Spleen (tissue), 11 donors: ENCODE data around the gene PDCD11. TPM values are rescaled to one million over a fixed set of nuclear protein-coding genes. Genes with fewer than 3 reads are reported as not detected.

Experiments used
- DNase-seq: peaks from one replicate; pipeline ENCODE4 v3.0.0-alpha.2; 2020
- H3K27ac ChIP-seq, 8 donors: fragments of 200-600 bp; sonication (generic) in 7 of 8; 1 replicate in 4 of 8; 2 replicates in 4 of 8; pipeline versions ENCODE4 v1.5.0 to v1.8.0; 2016 to 2021; ENCODE audit warnings: inconsistent platforms in 4 of 8, mild to moderate bottlenecking in 4 of 8, moderate library complexity in 1 of 8
- H3K27me3 ChIP-seq, 7 donors: fragments of 200-600 bp; sonication (generic) in 6 of 7; replicated peaks in 1 of 7; 1 replicate in 4 of 7; 2 replicates in 3 of 7; pipeline versions ENCODE4 v1.5.0 to v1.8.0; 2016 to 2021; ENCODE audit warnings: inconsistent platforms in 3 of 7, mild to moderate bottlenecking in 1 of 7
- H3K36me3 ChIP-seq, 6 donors: fragments of 200-600 bp; sonication (generic) in 5 of 6; 1 replicate in 4 of 6; 2 replicates in 2 of 6; pipeline versions ENCODE4 v1.5.0 to v1.8.0; 2016 to 2021; ENCODE audit warnings: inconsistent platforms in 2 of 6
- H3K4me1 ChIP-seq, 6 donors: fragments of 200-600 bp; sonication (generic) in 5 of 6; 1 replicate in 3 of 6; 2 replicates in 3 of 6; pipeline versions ENCODE4 v1.5.0 to v1.8.0; 2016 to 2021; ENCODE audit warnings: inconsistent platforms in 3 of 6
- H3K4me3 ChIP-seq, 8 donors: fragments of 200-600 bp; sonication (generic) in 7 of 8; 1 replicate in 4 of 8; 2 replicates in 4 of 8; pipeline versions ENCODE4 v1.5.0 to v1.8.0; 2016 to 2021; ENCODE audit warnings: inconsistent platforms in 4 of 8, mild to moderate bottlenecking in 4 of 8, moderate library complexity in 2 of 8
- H3K9me3 ChIP-seq, 8 donors: fragments of 200-600 bp; sonication (generic) in 7 of 8; 1 replicate in 4 of 8; 2 replicates in 4 of 8; pipeline versions ENCODE4 v1.5.0 to v1.8.0; 2016 to 2021; ENCODE audit warnings: inconsistent platforms in 4 of 8
- POLR2A ChIP-seq, 3 donors: fragments of 450-650 bp; IDR thresholded peaks; one replicate each; pipeline ENCODE4 v1.5.1; 2017; ENCODE audit warnings: antibody characterized with exemption in 3 of 3, mild to moderate bottlenecking in 1 of 3
- POLR2AphosphoS5 ChIP-seq, 3 donors: sonication (generic); formaldehyde crosslinking; IDR thresholded peaks; one replicate each; pipeline ENCODE4 v1.5.1; 2017; ENCODE audit warnings: antibody characterized with exemption in 3 of 3
- WGBS, 5 donors: extraction: QIAGEN DNeasy Blood & Tissue Kit in 3 of 5; methylation state at CpG; one replicate each; pipeline versions ENCODE4 v1.1.5 to v1.1.7; 2013 to 2018; 5-methylcytosine and 5-hydroxymethylcytosine counted together
- intact Hi-C: fragments of 100-400 bp; cut with DNase I; formaldehyde crosslinking; loops from one replicate; pipeline ENCODE4 v1.15.0; 2023; ENCODE audit warnings: low total_unique reads
- polyA plus RNA-seq, 3 donors: library from polyadenylated mRNA; stranded (reverse); fragments of 200-250 nt; gene quantifications; one replicate each; pipeline ENCODE4 v1.2.1, GENCODE V29; 2013
- total RNA-seq, 7 donors: library from RNA; depleted of rRNA in 3 of 7; stranded (reverse); fragments of >200 nt in 3 of 7; fragmentation: NEBNext Ultra II Directional in 4 of 7; extraction: Animal tissue kit (Norgen Biotek cat#: 25700) in 4 of 7; gene quantifications; one replicate each; pipeline versions ENCODE4 v1.1.0 to v1.2.1, GENCODE V29; 2016 to 2021
- TF ChIP-seq, protein P1 (sequence below), 11 experiments: fragments of 200-600 bp in 7 of 11; fragments of 450-650 bp in 4 of 11; sonication (generic) in 4 of 11; IDR thresholded peaks in 8 of 11; conservative IDR thresholded peaks in 3 of 11; 1 replicate in 7 of 11; 2 replicates in 4 of 11; pipeline versions ENCODE4 v1.4.0 to v1.8.0; 2016 to 2021; ENCODE audit warnings: antibody characterized with exemption in 11 of 11, inconsistent platforms in 4 of 11, mild to moderate bottlenecking in 1 of 11
- donor health status: healthy with polysubstance abuse.
- donor health status: DM: no; HTN: no; CAD: no; lungs with moderate emphysema.
- donor health status: DM: no; HTN: no; CAD: no.
- donor health status: Bipolar disorder and iron deficiency.
- donor health status: healthy.
- donor health status: DM: no; HTN: no; CAD: no.
- donor health status: DM: yes; HTN: yes; CAD: no.

Gene PDCD11
- total and polyA plus RNA-seq, 10 donors = 13.9 to 41.9 (median 22.7) TPM

DNA sequence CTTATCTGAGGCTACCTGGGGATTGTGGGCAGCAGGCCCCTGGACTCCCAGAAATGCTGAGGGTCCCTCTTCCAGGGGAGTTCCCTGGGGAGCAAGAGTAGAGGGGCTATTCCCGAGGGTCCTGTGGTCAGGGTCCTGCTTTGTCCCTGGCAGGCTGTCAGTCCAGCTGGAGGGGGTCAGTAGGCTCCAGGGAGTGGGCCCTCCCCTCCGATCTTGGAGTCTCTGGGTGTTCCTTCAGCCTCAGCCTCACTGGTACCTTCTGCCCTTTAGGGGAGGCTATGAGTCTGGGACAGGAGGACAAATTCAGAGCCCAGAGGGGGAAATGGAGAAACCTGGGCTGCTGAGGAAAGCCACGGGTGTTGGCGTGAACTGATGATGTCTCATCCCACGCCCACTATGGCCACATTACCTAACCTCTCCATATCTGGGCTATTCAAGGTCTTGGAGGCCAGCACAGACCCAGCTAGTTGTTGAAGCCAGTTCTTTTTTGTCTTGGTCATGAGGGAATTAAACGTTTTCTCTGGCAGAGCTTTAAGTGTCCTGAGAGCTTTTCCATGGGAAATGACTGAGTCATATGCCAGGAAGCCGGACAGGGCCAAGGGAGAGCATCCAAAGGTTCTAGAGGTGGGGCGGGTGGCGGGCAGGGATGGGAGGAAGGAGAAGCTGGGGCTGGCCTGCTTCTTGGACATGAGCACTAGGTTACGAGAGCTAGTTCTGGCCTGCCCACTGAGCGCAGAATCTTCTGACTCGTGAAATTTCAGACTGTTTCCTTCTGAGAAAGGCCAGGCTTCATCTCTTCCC, 49.5 kb downstream of the PDCD11 start:
- H3K4me3 ChIP-seq = no peak overlapping the region
- WGBS, 5 donors = 54 to 70% (median 67%) methylated on average over 12 of the region's 12 CpGs
- TF ChIP-seq POLR2AphosphoS5 (IDR thresholded peaks at IDR 0.05) = peak in 2 of 3 donors; percentile 41 to 61
- TF ChIP-seq POLR2A (IDR thresholded peaks at IDR 0.05) = no peak
- H3K4me1 ChIP-seq = peaks cover 47 to 80% (median 71%) of the 10 kb centered on the region in 6 donors
- H3K27me3 ChIP-seq = no peaks in the 10 kb centered on the region
- peaks cover 2 to 97% (median 73%) of the 10 kb centered on the region in 6 donors for H3K36me3 ChIP-seq
- intact Hi-C loops = no loop called here
- no peak for DNase-seq
- peak overlapping the region; percentile 35 to 92 (median 81) for H3K27ac ChIP-seq
- no peaks in the 10 kb centered on the region for H3K9me3 ChIP-seq

DNA sequence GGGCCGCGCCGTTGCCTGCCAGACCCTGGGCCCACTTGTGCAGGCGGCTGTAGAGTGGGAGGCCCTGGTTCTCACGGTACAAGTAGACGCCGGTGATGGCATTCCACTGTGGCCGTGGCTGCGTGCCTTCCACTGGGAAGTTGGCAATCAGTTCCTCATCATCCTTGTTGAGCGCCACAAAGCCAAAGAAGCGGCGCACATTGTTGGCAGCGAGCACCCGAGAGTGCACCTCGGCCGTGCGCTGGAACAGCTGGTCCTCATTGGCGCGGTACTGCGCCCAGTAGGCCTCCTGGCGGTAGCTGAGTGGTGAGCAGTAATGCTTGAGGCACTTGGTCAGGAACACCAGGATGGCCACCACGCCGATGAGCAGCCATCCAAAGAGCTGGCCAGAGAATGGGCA, 50.8 kb downstream of the PDCD11 start:
- peak; percentile 7 to 74 (median 36) for TF ChIP-seq POLR2AphosphoS5 (IDR thresholded peaks at IDR 0.05)
- TF ChIP-seq, protein P1, sequence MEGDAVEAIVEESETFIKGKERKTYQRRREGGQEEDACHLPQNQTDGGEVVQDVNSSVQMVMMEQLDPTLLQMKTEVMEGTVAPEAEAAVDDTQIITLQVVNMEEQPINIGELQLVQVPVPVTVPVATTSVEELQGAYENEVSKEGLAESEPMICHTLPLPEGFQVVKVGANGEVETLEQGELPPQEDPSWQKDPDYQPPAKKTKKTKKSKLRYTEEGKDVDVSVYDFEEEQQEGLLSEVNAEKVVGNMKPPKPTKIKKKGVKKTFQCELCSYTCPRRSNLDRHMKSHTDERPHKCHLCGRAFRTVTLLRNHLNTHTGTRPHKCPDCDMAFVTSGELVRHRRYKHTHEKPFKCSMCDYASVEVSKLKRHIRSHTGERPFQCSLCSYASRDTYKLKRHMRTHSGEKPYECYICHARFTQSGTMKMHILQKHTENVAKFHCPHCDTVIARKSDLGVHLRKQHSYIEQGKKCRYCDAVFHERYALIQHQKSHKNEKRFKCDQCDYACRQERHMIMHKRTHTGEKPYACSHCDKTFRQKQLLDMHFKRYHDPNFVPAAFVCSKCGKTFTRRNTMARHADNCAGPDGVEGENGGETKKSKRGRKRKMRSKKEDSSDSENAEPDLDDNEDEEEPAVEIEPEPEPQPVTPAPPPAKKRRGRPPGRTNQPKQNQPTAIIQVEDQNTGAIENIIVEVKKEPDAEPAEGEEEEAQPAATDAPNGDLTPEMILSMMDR (IDR thresholded peaks at IDR 0.05 in 8 of 11, conservative IDR thresholded peaks at IDR 0.05 in 3 of 11) = no peak
- no peaks in the 10 kb centered on the region for H3K9me3 ChIP-seq
- no peak overlapping the region for H3K4me3 ChIP-seq
- 93 to 98% (median 96%) methylated on average over 12 to 23 of the region's 23 CpGs for WGBS, 5 donors
- peak overlapping the region in 6 of 8 donors; percentile 74 to 92 (median 88) for H3K27ac ChIP-seq
- DNase-seq = no peak
- peaks cover 0 to 7% (median 0%) of the 10 kb centered on the region in 7 donors for H3K27me3 ChIP-seq
- H3K36me3 ChIP-seq = peaks cover 2 to 84% (median 65%) of the 10 kb centered on the region in 6 donors
- intact Hi-C loops = no loop called here
- peaks cover 47 to 93% (median 81%) of the 10 kb centered on the region in 6 donors for H3K4me1 ChIP-seq

DNA sequence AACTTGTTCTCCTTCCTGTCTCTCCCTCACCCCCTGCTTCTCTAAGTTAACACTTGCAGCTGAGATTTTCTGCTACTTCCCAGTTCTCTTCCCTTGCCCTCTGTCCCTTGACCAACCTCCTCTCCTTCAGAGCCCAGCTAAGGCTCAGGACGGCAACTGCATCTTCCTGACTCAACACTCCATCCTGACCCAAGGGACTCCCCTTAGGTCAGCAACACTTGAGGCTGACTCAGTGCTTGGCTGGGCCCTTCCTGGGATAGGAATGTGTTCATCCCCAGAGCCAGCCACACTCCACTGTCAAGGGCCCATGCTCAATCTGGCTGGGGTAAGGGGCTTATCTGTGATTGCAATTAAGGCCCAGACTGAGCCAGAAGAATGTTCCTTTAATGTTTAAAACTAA, 52.3 kb downstream of the PDCD11 start:
- Histone ChIP-seq H3K27ac (peak overlapping the region in 6 of 8 donors; percentile 22 to 92 (median 90)), H3K36me3 (peaks cover 2 to 69% (median 51%) of the 10 kb centered on the region in 6 donors), H3K27me3 (peaks cover 0 to 7% (median 0%) of the 10 kb centered on the region in 7 donors), H3K4me3 (peak overlapping the region in 3 of 8 donors; percentile 2 to 89 (median 82)), H3K4me1 (peaks cover 52 to 98% (median 88%) of the 10 kb centered on the region in 6 donors), H3K9me3 (no peaks in the 10 kb centered on the region)
- DNase-seq = no peak
- TF ChIP-seq, protein P1 (IDR thresholded peaks at IDR 0.05 in 8 of 11, conservative IDR thresholded peaks at IDR 0.05 in 3 of 11) = no peak
- peak in 1 of 3 donors; percentile 22 for TF ChIP-seq POLR2AphosphoS5 (IDR thresholded peaks at IDR 0.05)
- 37 to 64% (median 53%) methylated on average over 1 of the region's 1 CpG for WGBS, 5 donors
- intact Hi-C loops = no loop called here

DNA sequence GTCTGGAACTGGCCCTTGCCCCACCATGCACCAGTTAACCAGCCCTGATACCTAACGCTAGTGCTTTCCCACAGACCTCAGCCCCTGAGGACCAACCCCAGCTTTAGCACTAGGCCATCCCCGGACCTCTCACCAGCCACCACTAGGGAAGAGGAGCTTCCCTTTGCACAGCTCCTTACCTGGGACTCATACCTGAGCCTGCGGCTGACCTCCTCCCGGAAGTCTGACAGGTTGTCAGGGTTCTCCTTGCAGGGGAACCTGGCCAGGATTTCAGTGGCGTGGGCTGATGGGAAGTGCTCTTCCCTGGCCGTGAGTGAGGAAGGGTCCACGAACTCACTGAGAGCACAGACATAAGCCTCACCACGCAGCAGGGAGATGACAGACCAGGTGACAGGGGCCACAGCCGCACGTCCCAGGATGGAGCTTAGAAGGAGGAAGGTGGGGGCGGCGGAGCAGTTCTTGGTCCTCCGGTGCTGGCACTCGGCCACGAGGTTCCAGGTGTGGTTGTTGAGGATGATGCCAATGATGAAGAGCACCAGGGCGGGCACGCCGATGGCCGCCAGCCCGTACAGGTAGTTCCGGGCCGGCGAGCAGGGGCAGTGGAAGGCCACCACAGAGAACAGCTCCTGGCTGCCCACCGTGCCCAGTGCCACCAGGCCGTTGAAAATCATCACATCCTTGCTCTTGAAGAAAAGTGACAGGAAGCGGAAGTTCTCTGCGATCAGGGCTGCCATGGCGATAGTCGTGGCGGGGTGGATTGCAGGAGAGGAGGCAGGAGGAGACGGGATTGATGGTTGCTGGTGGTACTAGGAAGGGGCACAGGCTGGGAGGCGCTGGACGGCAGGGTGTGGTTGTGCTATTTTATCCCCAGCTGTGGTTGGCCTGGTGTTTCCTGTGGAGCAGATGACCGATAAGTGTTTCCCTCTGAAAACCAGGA, 53.0 kb downstream of the PDCD11 start:
- intact Hi-C loops = loop anchor here (5.0 kb wide), 1 partner anchor 32 kb away; no protein-coding TSS in a partner anchor
- TF ChIP-seq POLR2A (IDR thresholded peaks at IDR 0.05) (no peak), POLR2AphosphoS5 (IDR thresholded peaks at IDR 0.05) (peak in 2 of 3 donors; percentile 22 to 56)
- TF ChIP-seq, protein P1 (IDR thresholded peaks at IDR 0.05 in 8 of 11, conservative IDR thresholded peaks at IDR 0.05 in 3 of 11) = no peak
- H3K36me3 ChIP-seq = peaks cover 0 to 61% (median 44%) of the 10 kb centered on the region in 6 donors
- H3K27ac ChIP-seq = peak overlapping the region; percentile 4 to 92 (median 90)
- H3K27me3 ChIP-seq = peaks cover 0 to 7% (median 0%) of the 10 kb centered on the region in 7 donors
- H3K9me3 ChIP-seq = no peaks in the 10 kb centered on the region
- DNase-seq = no peak
- peak overlapping the region in 5 of 8 donors; percentile 70 to 89 (median 82) for H3K4me3 ChIP-seq
- peaks cover 49 to 95% (median 82%) of the 10 kb centered on the region in 6 donors for H3K4me1 ChIP-seq
- 74 to 84% (median 80%) methylated on average over 34 of the region's 34 CpGs for WGBS, 5 donors
